ENCODE data around the gene ASTN2. TPM values are rescaled to one million over a fixed set of nuclear protein-coding genes. Genes with fewer than 3 reads are reported as not detected.

Gene ASTN2
- total RNA-seq, 1 donor from 2014 or later = 29.0 TPM

DNA sequence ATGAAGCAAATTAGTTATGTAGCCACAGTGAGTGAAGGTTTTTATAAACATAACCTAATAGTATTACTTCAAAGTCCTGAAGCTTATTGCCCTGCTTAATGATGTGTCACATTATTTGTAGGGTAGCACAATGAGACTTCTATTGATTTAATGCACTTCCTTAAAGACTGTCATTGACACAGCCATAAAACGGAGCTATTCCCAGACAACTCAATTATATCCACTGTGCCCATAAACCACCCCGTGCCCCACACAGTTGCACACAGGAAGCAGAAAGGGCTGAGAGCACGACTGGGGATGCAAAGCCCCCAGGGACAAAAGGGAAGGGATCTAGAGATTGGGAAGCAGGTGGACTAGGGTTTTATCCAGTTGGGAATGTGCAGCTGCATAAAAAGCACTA is 690.7 kb downstream of the ASTN2 start:
- Mint-ChIP-seq H3K4me1 (ENCODE audit: low read depth) (no peaks in the 10 kb centered on the region), H3K4me3 (ENCODE audit: low read depth) (no peak overlapping the region), H3K9me3 (ENCODE audit: low read depth) (no peaks in the 10 kb centered on the region), H3K36me3 (ENCODE audit: insufficient read depth) (peaks cover 1% of the 10 kb centered on the region), H3K27me3 (no peaks in the 10 kb centered on the region), H3K27ac (no peak overlapping the region)
- DNase-seq (ENCODE audit: low spot score, unreplicated experiment) = no peak
- TF ChIP-seq CTCF (IDR thresholded peaks at IDR 0.05; ENCODE audit: unreplicated experiment) = no peak

- no peak overlapping the region for H3K4me3 Mint-ChIP-seq (ENCODE audit: low read depth)
- no peaks in the 10 kb centered on the region for H3K4me1 Mint-ChIP-seq (ENCODE audit: low read depth)
- H3K9me3 Mint-ChIP-seq (ENCODE audit: low read depth) = no peaks in the 10 kb centered on the region
These were observed 692.9 kb downstream of the ASTN2 start for GRCh38 chr9:116721944-116722343.

DNA sequence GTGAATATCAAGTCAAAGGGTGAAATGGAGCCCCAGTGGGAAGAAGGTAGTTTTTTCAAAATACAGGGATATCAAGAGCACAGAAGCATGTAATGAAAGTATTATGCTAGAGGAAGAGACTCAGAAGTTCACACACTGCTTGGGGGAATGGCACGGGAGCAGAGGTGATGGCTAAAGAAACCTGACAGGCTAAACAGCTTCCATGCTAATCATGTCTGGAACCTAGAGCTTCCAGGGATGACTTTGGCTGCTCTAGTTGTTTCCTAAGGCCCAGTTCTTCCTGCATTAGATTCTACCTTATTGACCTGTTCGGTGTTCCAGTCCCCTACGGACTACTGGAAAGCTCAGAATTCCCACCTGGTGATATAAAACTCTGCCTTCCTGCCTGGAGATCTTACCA is 693.4 kb downstream of the ASTN2 start:
- Mint-ChIP-seq H3K9me3 (ENCODE audit: low read depth) (no peaks in the 10 kb centered on the region), H3K27ac (no peak overlapping the region), H3K36me3 (ENCODE audit: insufficient read depth) (peaks cover 3% of the 10 kb centered on the region), H3K27me3 (no peaks in the 10 kb centered on the region), H3K4me1 (ENCODE audit: low read depth) (no peaks in the 10 kb centered on the region), H3K4me3 (ENCODE audit: low read depth) (no peak overlapping the region)
- no peak for DNase-seq (ENCODE audit: low spot score, unreplicated experiment)
- no peak for TF ChIP-seq CTCF (IDR thresholded peaks at IDR 0.05; ENCODE audit: unreplicated experiment)

More at GRCh38 chr9:116721944-116722343, 692.9 kb downstream of the ASTN2 start:
- Mint-ChIP-seq H3K36me3 (ENCODE audit: insufficient read depth) (peaks cover 3% of the 10 kb centered on the region), H3K27me3 (no peaks in the 10 kb centered on the region), H3K27ac (no peak overlapping the region)
- no peak for DNase-seq (ENCODE audit: low spot score, unreplicated experiment)
- no peak for TF ChIP-seq CTCF (IDR thresholded peaks at IDR 0.05; ENCODE audit: unreplicated experiment)

DNA sequence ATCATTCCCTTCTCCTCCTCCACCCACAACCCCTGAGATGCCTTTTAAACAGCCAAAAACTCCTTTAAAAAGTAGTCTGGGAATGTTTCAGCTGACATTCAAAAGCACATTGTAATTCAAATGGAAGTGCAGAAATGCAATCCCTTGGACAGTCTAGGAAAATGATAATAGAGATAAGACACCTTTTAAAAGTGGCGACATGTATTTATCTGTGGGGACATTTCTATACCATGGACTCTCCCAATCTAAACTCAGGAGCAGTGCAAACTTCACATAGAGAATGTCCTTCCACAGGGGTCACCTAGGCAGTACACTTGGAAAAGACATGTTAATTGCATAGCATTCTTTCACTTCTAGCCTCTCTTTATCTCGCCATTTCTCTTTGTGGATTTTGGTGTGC is 694.7 kb downstream of the ASTN2 start:
- Mint-ChIP-seq H3K4me1 (ENCODE audit: low read depth) (no peaks in the 10 kb centered on the region), H3K27ac (no peak overlapping the region), H3K4me3 (ENCODE audit: low read depth) (no peak overlapping the region), H3K9me3 (ENCODE audit: low read depth) (no peaks in the 10 kb centered on the region), H3K36me3 (ENCODE audit: insufficient read depth) (peaks cover 3% of the 10 kb centered on the region), H3K27me3 (no peaks in the 10 kb centered on the region)
- no peak for TF ChIP-seq CTCF (IDR thresholded peaks at IDR 0.05; ENCODE audit: unreplicated experiment)
- no peak for DNase-seq (ENCODE audit: low spot score, unreplicated experiment)

GRCh38 chr9:116718111-116718510 is 696.7 kb downstream of the ASTN2 start:
- H3K27me3 Mint-ChIP-seq = no peaks in the 10 kb centered on the region
- H3K4me3 Mint-ChIP-seq (ENCODE audit: low read depth) = no peak overlapping the region
- no peaks in the 10 kb centered on the region for H3K4me1 Mint-ChIP-seq (ENCODE audit: low read depth)
- H3K36me3 Mint-ChIP-seq (ENCODE audit: insufficient read depth) = peaks cover 3% of the 10 kb centered on the region
- TF ChIP-seq CTCF (IDR thresholded peaks at IDR 0.05; ENCODE audit: unreplicated experiment) = no peak
- no peak overlapping the region for H3K27ac Mint-ChIP-seq
- no peak for DNase-seq (ENCODE audit: low spot score, unreplicated experiment)
- no peaks in the 10 kb centered on the region for H3K9me3 Mint-ChIP-seq (ENCODE audit: low read depth)

Measured in progenitor cell of endocrine pancreas (in vitro differentiated cells).